GM23338 (cell line): ENCODE results near the gene GLI3.

Source experiments
- CREB1 ChIP-seq: fragments of 250-450 bp; sonication (Bioruptor Pico); IDR thresholded peaks from 2 replicates; pipeline ENCODE4 v1.5.0; 2020; ENCODE audit warnings: low read depth, mild to moderate bottlenecking, moderate library complexity
- CTCF ChIP-seq, 2 experiments: fragments of 200-600 bp in 1 of 2; sonication (generic) in 1 of 2; conservative IDR thresholded peaks; 2 replicates each; pipeline versions ENCODE4 v1.5.1 to v1.6.1; 2016 to 2017; ENCODE audit warnings: antibody characterized with exemption in 2 of 2, low read depth in 2 of 2, mild to moderate bottlenecking in 2 of 2, moderate library complexity in 1 of 2
- EZH2 ChIP-seq: fragments of 200-600 bp; sonication (generic); IDR thresholded peaks from one replicate; pipeline ENCODE4 v1.8.0; 2017; ENCODE audit warnings: antibody characterized with exemption, mild to moderate bottlenecking, low read depth; ENCODE audit not compliant: unreplicated experiment
- EZH2phosphoT487 ChIP-seq: fragments of 200-600 bp; sonication (generic); IDR thresholded peaks from one replicate; pipeline ENCODE4 v1.8.1; 2018; ENCODE audit warnings: antibody characterized with exemption; ENCODE audit not compliant: unreplicated experiment
- JUNB ChIP-seq: IDR thresholded peaks from one replicate; pipeline ENCODE4 v1.6.1; 2016; ENCODE audit warnings: antibody characterized with exemption; ENCODE audit not compliant: unreplicated experiment
- NANOG ChIP-seq: IDR thresholded peaks from 2 replicates; pipeline ENCODE4 v1.6.1; 2016; ENCODE audit warnings: antibody characterized with exemption, borderline replicate concordance
- POLR2AphosphoS5 ChIP-seq: IDR thresholded peaks from 2 replicates; pipeline ENCODE4 v1.6.1; 2016; ENCODE audit warnings: antibody characterized with exemption, low read depth
- ZNF331 ChIP-seq: fragments of 250-450 bp; sonication (Bioruptor Pico); IDR thresholded peaks from 2 replicates; pipeline ENCODE4 v1.5.0; 2020; ENCODE audit warnings: low read depth, mild to moderate bottlenecking, moderate library complexity
- TF ChIP-seq, protein P1 (sequence below): fragments of 250-450 bp; sonication (Bioruptor Pico); IDR thresholded peaks from 2 replicates; pipeline ENCODE4 v1.5.0; 2020; ENCODE audit warnings: mild to moderate bottlenecking, moderate library complexity
- TF ChIP-seq, protein P2 (sequence below): IDR thresholded peaks from one replicate; pipeline ENCODE4 v1.6.1; 2018; ENCODE audit warnings: antibody characterized with exemption; ENCODE audit not compliant: unreplicated experiment

DNA sequence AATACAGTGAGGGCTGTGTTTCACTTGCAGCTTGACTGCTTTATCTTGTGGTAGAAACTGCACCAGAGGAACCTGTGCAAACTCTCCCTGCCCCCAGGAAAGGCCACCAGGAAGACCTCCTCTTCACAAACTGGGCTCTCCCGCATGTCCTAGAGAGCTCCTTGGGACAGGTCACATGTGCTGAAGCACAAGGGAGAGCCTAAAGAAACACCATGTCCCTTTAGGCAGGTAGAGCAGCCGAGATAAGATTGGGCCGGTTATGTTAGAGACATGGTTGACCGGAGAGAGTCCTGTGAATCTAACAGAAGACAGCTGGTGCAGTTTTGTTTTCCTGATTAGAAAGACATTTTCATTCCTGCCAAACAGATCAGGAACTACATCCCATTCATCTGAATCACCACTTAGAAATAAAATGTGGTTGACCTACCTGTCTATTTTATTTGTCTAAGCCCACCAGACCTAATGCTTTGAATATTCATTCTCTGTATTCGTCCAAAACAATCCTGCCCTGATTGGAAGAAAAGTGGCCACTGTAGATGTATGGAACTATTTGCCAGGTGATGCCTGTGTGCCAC, 224.1 kb downstream of the GLI3 start:
- no peak for TF ChIP-seq CREB1 (CRISPR knock-in tag)
- TF ChIP-seq CTCF (conservative IDR thresholded peaks at IDR 0.05; ENCODE audit: low read depth in 2 of 2), result no peak
- TF ChIP-seq, protein P1, sequence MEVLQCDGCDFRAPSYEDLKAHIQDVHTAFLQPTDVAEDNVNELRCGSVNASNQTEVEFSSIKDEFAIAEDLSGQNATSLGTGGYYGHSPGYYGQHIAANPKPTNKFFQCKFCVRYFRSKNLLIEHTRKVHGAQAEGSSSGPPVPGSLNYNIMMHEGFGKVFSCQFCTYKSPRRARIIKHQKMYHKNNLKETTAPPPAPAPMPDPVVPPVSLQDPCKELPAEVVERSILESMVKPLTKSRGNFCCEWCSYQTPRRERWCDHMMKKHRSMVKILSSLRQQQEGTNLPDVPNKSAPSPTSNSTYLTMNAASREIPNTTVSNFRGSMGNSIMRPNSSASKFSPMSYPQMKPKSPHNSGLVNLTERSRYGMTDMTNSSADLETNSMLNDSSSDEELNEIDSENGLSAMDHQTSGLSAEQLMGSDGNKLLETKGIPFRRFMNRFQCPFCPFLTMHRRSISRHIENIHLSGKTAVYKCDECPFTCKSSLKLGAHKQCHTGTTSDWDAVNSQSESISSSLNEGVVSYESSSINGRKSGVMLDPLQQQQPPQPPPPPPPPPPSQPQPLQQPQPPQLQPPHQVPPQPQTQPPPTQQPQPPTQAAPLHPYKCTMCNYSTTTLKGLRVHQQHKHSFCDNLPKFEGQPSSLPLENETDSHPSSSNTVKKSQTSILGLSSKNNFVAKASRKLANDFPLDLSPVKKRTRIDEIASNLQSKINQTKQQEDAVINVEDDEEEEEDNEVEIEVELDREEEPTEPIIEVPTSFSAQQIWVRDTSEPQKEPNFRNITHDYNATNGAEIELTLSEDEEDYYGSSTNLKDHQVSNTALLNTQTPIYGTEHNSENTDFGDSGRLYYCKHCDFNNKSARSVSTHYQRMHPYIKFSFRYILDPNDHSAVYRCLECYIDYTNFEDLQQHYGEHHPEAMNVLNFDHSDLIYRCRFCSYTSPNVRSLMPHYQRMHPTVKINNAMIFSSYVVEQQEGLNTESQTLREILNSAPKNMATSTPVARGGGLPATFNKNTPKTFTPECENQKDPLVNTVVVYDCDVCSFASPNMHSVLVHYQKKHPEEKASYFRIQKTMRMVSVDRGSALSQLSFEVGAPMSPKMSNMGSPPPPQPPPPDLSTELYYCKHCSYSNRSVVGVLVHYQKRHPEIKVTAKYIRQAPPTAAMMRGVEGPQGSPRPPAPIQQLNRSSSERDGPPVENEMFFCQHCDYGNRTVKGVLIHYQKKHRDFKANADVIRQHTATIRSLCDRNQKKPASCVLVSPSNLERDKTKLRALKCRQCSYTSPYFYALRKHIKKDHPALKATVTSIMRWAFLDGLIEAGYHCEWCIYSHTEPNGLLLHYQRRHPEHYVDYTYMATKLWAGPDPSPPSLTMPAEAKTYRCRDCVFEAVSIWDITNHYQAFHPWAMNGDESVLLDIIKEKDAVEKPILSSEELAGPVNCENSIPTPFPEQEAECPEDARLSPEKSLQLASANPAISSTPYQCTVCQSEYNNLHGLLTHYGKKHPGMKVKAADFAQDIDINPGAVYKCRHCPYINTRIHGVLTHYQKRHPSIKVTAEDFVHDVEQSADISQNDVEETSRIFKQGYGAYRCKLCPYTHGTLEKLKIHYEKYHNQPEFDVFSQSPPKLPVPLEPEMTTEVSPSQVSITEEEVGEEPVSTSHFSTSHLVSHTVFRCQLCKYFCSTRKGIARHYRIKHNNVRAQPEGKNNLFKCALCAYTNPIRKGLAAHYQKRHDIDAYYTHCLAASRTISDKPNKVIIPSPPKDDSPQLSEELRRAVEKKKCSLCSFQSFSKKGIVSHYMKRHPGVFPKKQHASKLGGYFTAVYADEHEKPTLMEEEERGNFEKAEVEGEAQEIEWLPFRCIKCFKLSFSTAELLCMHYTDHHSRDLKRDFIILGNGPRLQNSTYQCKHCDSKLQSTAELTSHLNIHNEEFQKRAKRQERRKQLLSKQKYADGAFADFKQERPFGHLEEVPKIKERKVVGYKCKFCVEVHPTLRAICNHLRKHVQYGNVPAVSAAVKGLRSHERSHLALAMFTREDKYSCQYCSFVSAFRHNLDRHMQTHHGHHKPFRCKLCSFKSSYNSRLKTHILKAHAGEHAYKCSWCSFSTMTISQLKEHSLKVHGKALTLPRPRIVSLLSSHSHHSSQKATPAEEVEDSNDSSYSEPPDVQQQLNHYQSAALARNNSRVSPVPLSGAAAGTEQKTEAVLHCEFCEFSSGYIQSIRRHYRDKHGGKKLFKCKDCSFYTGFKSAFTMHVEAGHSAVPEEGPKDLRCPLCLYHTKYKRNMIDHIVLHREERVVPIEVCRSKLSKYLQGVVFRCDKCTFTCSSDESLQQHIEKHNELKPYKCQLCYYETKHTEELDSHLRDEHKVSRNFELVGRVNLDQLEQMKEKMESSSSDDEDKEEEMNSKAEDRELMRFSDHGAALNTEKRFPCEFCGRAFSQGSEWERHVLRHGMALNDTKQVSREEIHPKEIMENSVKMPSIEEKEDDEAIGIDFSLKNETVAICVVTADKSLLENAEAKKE (CRISPR knock-in tag), result no peak
- TF ChIP-seq JUNB, result no peak
- TF ChIP-seq, protein P2, sequence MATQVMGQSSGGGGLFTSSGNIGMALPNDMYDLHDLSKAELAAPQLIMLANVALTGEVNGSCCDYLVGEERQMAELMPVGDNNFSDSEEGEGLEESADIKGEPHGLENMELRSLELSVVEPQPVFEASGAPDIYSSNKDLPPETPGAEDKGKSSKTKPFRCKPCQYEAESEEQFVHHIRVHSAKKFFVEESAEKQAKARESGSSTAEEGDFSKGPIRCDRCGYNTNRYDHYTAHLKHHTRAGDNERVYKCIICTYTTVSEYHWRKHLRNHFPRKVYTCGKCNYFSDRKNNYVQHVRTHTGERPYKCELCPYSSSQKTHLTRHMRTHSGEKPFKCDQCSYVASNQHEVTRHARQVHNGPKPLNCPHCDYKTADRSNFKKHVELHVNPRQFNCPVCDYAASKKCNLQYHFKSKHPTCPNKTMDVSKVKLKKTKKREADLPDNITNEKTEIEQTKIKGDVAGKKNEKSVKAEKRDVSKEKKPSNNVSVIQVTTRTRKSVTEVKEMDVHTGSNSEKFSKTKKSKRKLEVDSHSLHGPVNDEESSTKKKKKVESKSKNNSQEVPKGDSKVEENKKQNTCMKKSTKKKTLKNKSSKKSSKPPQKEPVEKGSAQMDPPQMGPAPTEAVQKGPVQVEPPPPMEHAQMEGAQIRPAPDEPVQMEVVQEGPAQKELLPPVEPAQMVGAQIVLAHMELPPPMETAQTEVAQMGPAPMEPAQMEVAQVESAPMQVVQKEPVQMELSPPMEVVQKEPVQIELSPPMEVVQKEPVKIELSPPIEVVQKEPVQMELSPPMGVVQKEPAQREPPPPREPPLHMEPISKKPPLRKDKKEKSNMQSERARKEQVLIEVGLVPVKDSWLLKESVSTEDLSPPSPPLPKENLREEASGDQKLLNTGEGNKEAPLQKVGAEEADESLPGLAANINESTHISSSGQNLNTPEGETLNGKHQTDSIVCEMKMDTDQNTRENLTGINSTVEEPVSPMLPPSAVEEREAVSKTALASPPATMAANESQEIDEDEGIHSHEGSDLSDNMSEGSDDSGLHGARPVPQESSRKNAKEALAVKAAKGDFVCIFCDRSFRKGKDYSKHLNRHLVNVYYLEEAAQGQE, result no peak
- no peak for TF ChIP-seq EZH2phosphoT487
- no peak for TF ChIP-seq EZH2
- TF ChIP-seq NANOG, result no peak
- TF ChIP-seq ZNF331 (CRISPR knock-in tag), result no peak
- no peak for TF ChIP-seq POLR2AphosphoS5
